Activated CD4-positive, alpha-beta T cell treated with anti-CD3 and anti-CD28 coated beads for 36 hours (primary cell): ENCODE results near the gene CELF2. TPM values are rescaled to one million over a fixed set of nuclear protein-coding genes. Genes with fewer than 3 reads are reported as not detected.
"Not testable (repeated sequence)": the region's sequence is repeated elsewhere in the genome, so short reads cannot be mapped to it uniquely, and the experiment has no call there.

Experiments
- ATAC-seq: fragments of 200-7000 bp; cut with Tn5 transposase; one replicate; pipeline ENCODE4 v1.10.0; 2021; ENCODE audit warnings: mild to moderate bottlenecking, moderate library complexity
- CTCF ChIA-PET: fragments of 350-600 bp; sonication (Branson Sonifier 250); formaldehyde crosslinking; loops from one replicate; lab custom pipeline; 2021; ENCODE audit warnings: antibody characterized with exemption; lab: Charles Lee
- POLR2A ChIA-PET: fragments of 350-600 bp; sonication (Branson Sonifier 250); formaldehyde crosslinking; loops from one replicate; lab custom pipeline; 2021; ENCODE audit warnings: antibody characterized with exemption, inconsistent platforms; lab: Charles Lee
- DNase-seq: peaks from one replicate; pipeline ENCODE4 v3.0.0-alpha.2; 2020
- H3K27ac Mint-ChIP-seq: one replicate; pipeline ENCODE4 v1.8.0; 2021; ENCODE audit warnings: mixed read lengths
- H3K27me3 Mint-ChIP-seq: one replicate; pipeline ENCODE4 v1.8.0; 2021; ENCODE audit warnings: mixed read lengths
- H3K36me3 Mint-ChIP-seq: one replicate; pipeline ENCODE4 v1.8.0; 2021; ENCODE audit warnings: low read depth, mixed read lengths
- H3K4me1 Mint-ChIP-seq: one replicate; pipeline ENCODE4 v1.8.0; 2021; ENCODE audit warnings: mixed read lengths
- H3K4me3 Mint-ChIP-seq: one replicate; pipeline ENCODE4 v1.8.0; 2021; ENCODE audit warnings: mild to moderate bottlenecking, moderate library complexity, mixed read lengths
- H3K9me3 Mint-ChIP-seq: one replicate; pipeline ENCODE4 v1.8.0; 2021; ENCODE audit warnings: low read depth, mixed read lengths
- intact Hi-C, 2 experiments: fragments of 100-400 bp; cut with DNase I in 1 of 2; cut with micrococcal nuclease in 1 of 2; formaldehyde crosslinking; loops; one replicate each; pipeline versions ENCODE4 v1.14.2 to v1.15.1; 2022 to 2024; cut with DNase I, micrococcal nuclease
- total RNA-seq, 2 experiments: library from RNA; stranded (reverse); gene quantifications; one replicate each; pipeline ENCODE4 v1.2.3, GENCODE V29; 2021

Gene CELF2
- total RNA-seq, 2 experiments from 2014 or later: 102 to 119 TPM

- H3K27me3 Mint-ChIP-seq: peaks cover 18% of the 10 kb centered on the region
- intact Hi-C loops: no loop called here
- H3K27ac Mint-ChIP-seq: no peak overlapping the region
- POLR2A ChIA-PET: no interaction called here
- no peaks in the 10 kb centered on the region for H3K36me3 Mint-ChIP-seq
- ATAC-seq: no peak
- no peak overlapping the region for H3K4me3 Mint-ChIP-seq
- CTCF ChIA-PET: no interaction called here
- H3K9me3 Mint-ChIP-seq: peaks cover 2% of the 10 kb centered on the region
- peaks cover 4% of the 10 kb centered on the region for H3K4me1 Mint-ChIP-seq
- no peak for DNase-seq
Measured at GRCh38 chr10:10991144-10991543, 26.5 kb upstream of the CELF2 start.

- H3K4me1 Mint-ChIP-seq: peaks cover 7% of the 10 kb centered on the region
- no peaks in the 10 kb centered on the region for H3K36me3 Mint-ChIP-seq
- no peak overlapping the region for H3K27ac Mint-ChIP-seq
- no peak for DNase-seq
- peaks cover 2% of the 10 kb centered on the region for H3K9me3 Mint-ChIP-seq
- no peak for ATAC-seq
- POLR2A ChIA-PET: no interaction called here
- CTCF ChIA-PET: no interaction called here
- H3K4me3 Mint-ChIP-seq: no peak overlapping the region
- peaks cover 17% of the 10 kb centered on the region for H3K27me3 Mint-ChIP-seq
- intact Hi-C loops: no loop called here
Measured at GRCh38 chr10:10992072-10992471, 25.6 kb upstream of the CELF2 start.

- peaks cover 13% of the 10 kb centered on the region for H3K4me1 Mint-ChIP-seq
- H3K9me3 Mint-ChIP-seq: peaks cover 7% of the 10 kb centered on the region
- no peak overlapping the region for H3K4me3 Mint-ChIP-seq
- DNase-seq (no peak), ATAC-seq (no peak)
- no peak overlapping the region for H3K27ac Mint-ChIP-seq
- peaks cover 16% of the 10 kb centered on the region for H3K27me3 Mint-ChIP-seq
- ChIA-PET POLR2A (no interaction called here), CTCF (no interaction called here)
- H3K36me3 Mint-ChIP-seq: peaks cover 3% of the 10 kb centered on the region
- intact Hi-C loops: no loop called here
Measured at GRCh38 chr10:10992961-10993714, 24.5 kb upstream of the CELF2 start.

- peaks cover 15% of the 10 kb centered on the region for H3K27me3 Mint-ChIP-seq
- CTCF ChIA-PET: no interaction called here
- intact Hi-C loops: no loop called here
- H3K9me3 Mint-ChIP-seq: peaks cover 7% of the 10 kb centered on the region
- no peak overlapping the region for H3K27ac Mint-ChIP-seq
- DNase-seq (no peak), ATAC-seq (no peak)
- H3K36me3 Mint-ChIP-seq: peaks cover 3% of the 10 kb centered on the region
- POLR2A ChIA-PET: no interaction called here
- H3K4me1 Mint-ChIP-seq: peaks cover 13% of the 10 kb centered on the region
- no peak overlapping the region for H3K4me3 Mint-ChIP-seq
Measured at GRCh38 chr10:10993785-10994184, 23.9 kb upstream of the CELF2 start.

GRCh38 chr10:10994360-10994759 is 23.3 kb upstream of the CELF2 start:
- Mint-ChIP-seq H3K4me3 (no peak overlapping the region), H3K4me1 (peaks cover 13% of the 10 kb centered on the region), H3K27me3 (peaks cover 12% of the 10 kb centered on the region), H3K27ac (no peak overlapping the region), H3K9me3 (peaks cover 7% of the 10 kb centered on the region), H3K36me3 (peaks cover 3% of the 10 kb centered on the region)
- DNase-seq (no peak), ATAC-seq (no peak)
- ChIA-PET CTCF (no interaction called here), POLR2A (no interaction called here)
- intact Hi-C loops: no loop called here

GRCh38 chr10:10995120-10995519 is 22.6 kb upstream of the CELF2 start:
- intact Hi-C loops: no loop called here
- no peak for ATAC-seq
- peaks cover 11% of the 10 kb centered on the region for H3K27me3 Mint-ChIP-seq
- peaks cover 7% of the 10 kb centered on the region for H3K9me3 Mint-ChIP-seq
- ChIA-PET CTCF (interaction anchor here (0.7 kb wide), 1 partner anchor 388 kb away, joined by 4 read pairs; no protein-coding TSS in a partner anchor), POLR2A (interaction anchor here (0.6 kb wide), 1 partner anchor 14 kb away, joined by 3 read pairs; no protein-coding TSS in a partner anchor)
- H3K4me1 Mint-ChIP-seq: peaks cover 13% of the 10 kb centered on the region
- no peak overlapping the region for H3K4me3 Mint-ChIP-seq
- H3K27ac Mint-ChIP-seq: no peak overlapping the region
- no peak for DNase-seq
- peaks cover 3% of the 10 kb centered on the region for H3K36me3 Mint-ChIP-seq

- ChIA-PET POLR2A (no interaction called here), CTCF (interaction anchor here (1.3 kb wide), 1 partner anchor 9 kb away, joined by 4 read pairs; no protein-coding TSS in a partner anchor)
- Mint-ChIP-seq H3K4me3 (no peak overlapping the region), H3K27ac (no peak overlapping the region), H3K36me3 (peaks cover 3% of the 10 kb centered on the region), H3K27me3 (peaks cover 5% of the 10 kb centered on the region), H3K9me3 (peaks cover 7% of the 10 kb centered on the region), H3K4me1 (peaks cover 9% of the 10 kb centered on the region)
- no peak for ATAC-seq
- intact Hi-C loops: no loop called here
- DNase-seq: no peak
Measured at GRCh38 chr10:10996966-10997620, 20.6 kb upstream of the CELF2 start.

- CTCF ChIA-PET, H3K4me1 Mint-ChIP-seq, DNase-seq, H3K9me3 Mint-ChIP-seq, H3K27me3 Mint-ChIP-seq, H3K36me3 Mint-ChIP-seq, POLR2A ChIA-PET, H3K27ac Mint-ChIP-seq, intact Hi-C loops, ATAC-seq, H3K4me3 Mint-ChIP-seq: not testable (repeated sequence)
Measured at GRCh38 chr10:10999501-10999900, 18.2 kb upstream of the CELF2 start.

- Mint-ChIP-seq H3K36me3 (peaks cover 3% of the 10 kb centered on the region), H3K27ac (no peak overlapping the region), H3K4me3 (no peak overlapping the region), H3K27me3 (peaks cover 8% of the 10 kb centered on the region), H3K4me1 (peaks cover 5% of the 10 kb centered on the region), H3K9me3 (peaks cover 5% of the 10 kb centered on the region)
- ChIA-PET CTCF (no interaction called here), POLR2A (no interaction called here)
- DNase-seq (no peak), ATAC-seq (no peak)
- intact Hi-C loops: no loop called here
Measured at GRCh38 chr10:11002485-11002884, 15.2 kb upstream of the CELF2 start.

GRCh38 chr10:11002916-11003315 is 14.8 kb upstream of the CELF2 start:
- POLR2A ChIA-PET: no interaction called here
- H3K4me1 Mint-ChIP-seq: peaks cover 1% of the 10 kb centered on the region
- no peak overlapping the region for H3K27ac Mint-ChIP-seq
- CTCF ChIA-PET: no interaction called here
- no peaks in the 10 kb centered on the region for H3K36me3 Mint-ChIP-seq
- peaks cover 8% of the 10 kb centered on the region for H3K27me3 Mint-ChIP-seq
- DNase-seq (no peak), ATAC-seq (no peak)
- H3K9me3 Mint-ChIP-seq: peaks cover under 1% of the 10 kb centered on the region
- intact Hi-C loops: no loop called here
- no peak overlapping the region for H3K4me3 Mint-ChIP-seq

- Mint-ChIP-seq H3K9me3 (no peaks in the 10 kb centered on the region), H3K27ac (no peak overlapping the region), H3K4me1 (peaks cover 6% of the 10 kb centered on the region), H3K4me3 (no peak overlapping the region), H3K36me3 (no peaks in the 10 kb centered on the region), H3K27me3 (peaks cover 12% of the 10 kb centered on the region)
- DNase-seq (no peak), ATAC-seq (no peak)
- intact Hi-C loops: no loop called here
- CTCF ChIA-PET: interaction anchor here (0.6 kb wide), 1 partner anchor 160 kb away, joined by 4 read pairs; no protein-coding TSS in a partner anchor
- POLR2A ChIA-PET: no interaction called here
Measured at GRCh38 chr10:11003679-11004078, 14.0 kb upstream of the CELF2 start.
